ENCODE data around the gene CD302. TPM values are rescaled to one million over a fixed set of nuclear protein-coding genes. Genes with fewer than 3 reads are reported as not detected.

Gene CD302
- total RNA-seq: 15.9 and 16.1 TPM in 2 replicates

DNA sequence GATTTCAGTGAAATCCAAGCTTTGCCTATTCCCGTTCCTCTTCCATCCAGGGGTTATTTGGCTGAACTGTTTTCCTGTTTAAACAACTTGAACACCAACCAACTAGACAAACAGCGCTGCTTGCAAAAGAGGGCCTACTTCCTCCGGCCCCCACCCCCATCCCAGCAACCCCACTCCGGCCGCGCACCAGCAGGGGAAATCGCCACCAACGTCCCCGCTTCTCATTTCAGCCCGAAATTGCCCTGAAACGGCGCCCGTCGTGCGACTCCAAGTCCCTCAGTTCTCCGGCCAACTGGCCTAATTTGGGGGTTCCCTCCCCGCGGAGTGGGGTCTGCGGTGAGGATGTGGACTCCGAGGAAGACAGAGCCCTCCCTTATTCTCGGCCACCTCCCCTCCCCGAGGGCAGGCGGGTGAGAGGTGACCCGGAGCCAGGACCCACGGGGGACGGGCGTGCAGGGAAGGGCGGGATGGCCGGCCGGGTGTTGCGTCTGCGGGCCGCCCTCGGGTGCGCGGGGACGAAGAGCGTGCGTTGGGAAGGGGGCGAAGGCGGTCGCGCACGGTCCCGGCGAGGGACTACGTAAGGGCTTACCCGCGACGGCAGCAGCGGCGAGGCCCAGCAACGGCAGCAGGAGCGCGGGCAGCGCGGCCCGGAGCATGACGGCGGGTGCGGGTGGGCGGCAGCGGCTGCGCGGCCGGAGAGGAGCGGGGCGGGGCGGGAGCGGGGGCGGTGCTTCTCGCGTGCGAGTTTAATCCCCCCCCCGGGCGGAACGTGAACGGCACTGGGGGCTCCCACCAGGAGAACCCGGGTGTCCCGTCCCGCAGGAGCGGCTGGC lies at the start of gene CD302:
TSS of gene CD302 (minus strand) at position 666 of the 833 bp plus-strand sequence. CDS start at position 656, 10 bp downstream.

Other genes with a start within 250 kb of the CD302 start
- 111 and 128 TPM in 2 replicates for gene BAZ2B, start 181.7 kb downstream of the CD302 start, total RNA-seq
- gene MARCHF7, start 85.7 kb downstream of the CD302 start, total RNA-seq: 195 and 220 TPM in 2 replicates
- 38.2 and 52.3 TPM in 2 replicates for gene LY75, start 106.5 kb upstream of the CD302 start, total RNA-seq

All from thoracic aorta endothelial cell (primary cell).